Eye (tissue), 1 donor: ENCODE data around the gene CBR1.
"Not testable (repeated sequence)": the region's sequence is repeated elsewhere in the genome, so short reads cannot be mapped to it uniquely, and the experiment has no call there.

Source experiments
- DNase-seq: peaks from one replicate; pipeline ENCODE4 v3.0.0-alpha.2; 2015

The CBR1 gene

GRCh38 chr21:36082237-36082664, 12.4 kb downstream of the CBR1 start:
- DNase-seq = no peak

- no peak for DNase-seq
These were observed 17.7 kb downstream of the CBR1 start for GRCh38 chr21:36087362-36088138.

- no peak for DNase-seq
These were observed 20.1 kb downstream of the CBR1 start for GRCh38 chr21:36089946-36090345.

GRCh38 chr21:36092681-36093080, 22.9 kb downstream of the CBR1 start:
- DNase-seq = no peak

GRCh38 chr21:36093512-36093911, 23.7 kb downstream of the CBR1 start:
- DNase-seq = no peak

GRCh38 chr21:36096398-36097290, 26.8 kb downstream of the CBR1 start:
- no peak for DNase-seq

GRCh38 chr21:36097427-36098181, 27.8 kb downstream of the CBR1 start:
- no peak for DNase-seq

GRCh38 chr21:36098182-36098532, 28.3 kb downstream of the CBR1 start:
- DNase-seq = no peak

GRCh38 chr21:36099000-36099399, 29.2 kb downstream of the CBR1 start:
- no peak for DNase-seq

GRCh38 chr21:36099695-36100211, 29.9 kb downstream of the CBR1 start:
- not testable (repeated sequence) for DNase-seq

- DNase-seq = no peak
These were observed 31.3 kb downstream of the CBR1 start for GRCh38 chr21:36100971-36101641.

GRCh38 chr21:36103434-36103833, 33.6 kb downstream of the CBR1 start:
- DNase-seq = no peak

- peak; percentile 84 for DNase-seq
These were observed 34.8 kb downstream of the CBR1 start for GRCh38 chr21:36104317-36105300.

GRCh38 chr21:36105327-36105842, 35.6 kb downstream of the CBR1 start:
- peak; percentile 13 for DNase-seq

GRCh38 chr21:36109868-36110267, 40.0 kb downstream of the CBR1 start:
- DNase-seq = no peak

GRCh38 chr21:36111238-36111637, 41.4 kb downstream of the CBR1 start:
- DNase-seq = peak; percentile 13

- no peak for DNase-seq
These were observed 44.0 kb downstream of the CBR1 start for GRCh38 chr21:36113647-36114428.

- DNase-seq = no peak
These were observed 45.4 kb downstream of the CBR1 start for GRCh38 chr21:36115138-36115730.

GRCh38 chr21:36117286-36117741, 47.5 kb downstream of the CBR1 start:
- no peak for DNase-seq
